Right atrium auricular region (tissue), 2 donors: ENCODE data around the gene WWTR1. TPM values are rescaled to one million over a fixed set of nuclear protein-coding genes. Genes with fewer than 3 reads are reported as not detected.

Experiments used
- DNase-seq: peaks from one replicate; pipeline ENCODE4 v3.0.0-alpha.2; 2019; ENCODE audit warnings: low spot score
- H3K27ac ChIP-seq, 2 donors: fragments of 200-600 bp; sonication (generic); 1 replicate in 1 of 2; 2 replicates in 1 of 2; pipeline ENCODE4 v1.5.1; 2016 to 2019
- H3K27me3 ChIP-seq, 2 donors: fragments of 200-600 bp; sonication (generic); one replicate each; pipeline versions ENCODE4 v1.5.1 to v1.6.0; 2017 to 2019
- H3K36me3 ChIP-seq: fragments of 200-600 bp; sonication (generic); one replicate; pipeline ENCODE4 v1.5.1; 2016
- H3K4me1 ChIP-seq, 2 donors: fragments of 200-600 bp; sonication (generic); one replicate each; pipeline versions ENCODE4 v1.5.1 to v1.6.0; 2017 to 2019
- H3K4me3 ChIP-seq, 2 donors: fragments of 200-600 bp; sonication (generic); 1 replicate in 1 of 2; 2 replicates in 1 of 2; pipeline ENCODE4 v1.5.1; 2017 to 2019; ENCODE audit warnings: mild to moderate bottlenecking in 1 of 2, moderate library complexity in 1 of 2
- H3K9me3 ChIP-seq, 2 donors: fragments of 200-600 bp; sonication (generic); one replicate each; pipeline ENCODE4 v1.5.1; 2019
- total RNA-seq, 2 donors: library from RNA; depleted of rRNA; stranded (reverse); fragments of >200 nt; gene quantifications; one replicate each; pipeline ENCODE4 v1.1.0, GENCODE V29; 2016
- TF ChIP-seq, protein P1 (sequence below), 2 donors: fragments of 200-600 bp; sonication (generic); IDR thresholded peaks; one replicate each; pipeline ENCODE4 v1.5.1; 2019; ENCODE audit warnings: antibody characterized with exemption in 2 of 2

The WWTR1 gene
- total RNA-seq, 2 donors from 2014 or later, result 53.4 to 73.1 TPM

DNA sequence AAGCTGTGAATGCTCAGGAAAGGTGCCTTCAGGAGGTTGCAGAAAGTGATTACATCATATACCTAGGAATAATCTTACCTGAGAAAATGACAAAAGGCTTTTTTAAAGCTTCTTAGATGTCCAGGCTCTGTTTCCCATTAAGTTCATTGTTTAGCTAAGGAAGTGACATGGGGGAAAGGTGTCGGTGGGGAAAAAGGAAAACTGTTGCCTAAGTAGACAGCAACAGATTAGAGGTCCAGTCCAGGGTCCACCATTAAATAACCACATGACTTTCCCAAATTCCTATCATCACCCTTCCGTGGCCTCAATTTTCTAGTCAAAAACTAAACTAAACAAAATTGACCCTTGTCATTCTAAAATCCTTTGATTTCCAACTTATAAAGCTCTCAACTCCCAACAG is 4.3 kb downstream of the WWTR1 start:
- DNase-seq, result no peak
- TF ChIP-seq, protein P1, sequence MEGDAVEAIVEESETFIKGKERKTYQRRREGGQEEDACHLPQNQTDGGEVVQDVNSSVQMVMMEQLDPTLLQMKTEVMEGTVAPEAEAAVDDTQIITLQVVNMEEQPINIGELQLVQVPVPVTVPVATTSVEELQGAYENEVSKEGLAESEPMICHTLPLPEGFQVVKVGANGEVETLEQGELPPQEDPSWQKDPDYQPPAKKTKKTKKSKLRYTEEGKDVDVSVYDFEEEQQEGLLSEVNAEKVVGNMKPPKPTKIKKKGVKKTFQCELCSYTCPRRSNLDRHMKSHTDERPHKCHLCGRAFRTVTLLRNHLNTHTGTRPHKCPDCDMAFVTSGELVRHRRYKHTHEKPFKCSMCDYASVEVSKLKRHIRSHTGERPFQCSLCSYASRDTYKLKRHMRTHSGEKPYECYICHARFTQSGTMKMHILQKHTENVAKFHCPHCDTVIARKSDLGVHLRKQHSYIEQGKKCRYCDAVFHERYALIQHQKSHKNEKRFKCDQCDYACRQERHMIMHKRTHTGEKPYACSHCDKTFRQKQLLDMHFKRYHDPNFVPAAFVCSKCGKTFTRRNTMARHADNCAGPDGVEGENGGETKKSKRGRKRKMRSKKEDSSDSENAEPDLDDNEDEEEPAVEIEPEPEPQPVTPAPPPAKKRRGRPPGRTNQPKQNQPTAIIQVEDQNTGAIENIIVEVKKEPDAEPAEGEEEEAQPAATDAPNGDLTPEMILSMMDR (IDR thresholded peaks at IDR 0.05), result no peak
- Histone ChIP-seq H3K4me3 (peak overlapping the region in 1 of 2 donors; percentile 4), H3K9me3 (no peaks in the 10 kb centered on the region), H3K27me3 (no peaks in the 10 kb centered on the region), H3K36me3 (peaks cover 9% of the 10 kb centered on the region), H3K27ac (peak overlapping the region; percentile 45 to 100), H3K4me1 (peaks cover 0 to 63% of the 10 kb centered on the region in 2 donors)

DNA sequence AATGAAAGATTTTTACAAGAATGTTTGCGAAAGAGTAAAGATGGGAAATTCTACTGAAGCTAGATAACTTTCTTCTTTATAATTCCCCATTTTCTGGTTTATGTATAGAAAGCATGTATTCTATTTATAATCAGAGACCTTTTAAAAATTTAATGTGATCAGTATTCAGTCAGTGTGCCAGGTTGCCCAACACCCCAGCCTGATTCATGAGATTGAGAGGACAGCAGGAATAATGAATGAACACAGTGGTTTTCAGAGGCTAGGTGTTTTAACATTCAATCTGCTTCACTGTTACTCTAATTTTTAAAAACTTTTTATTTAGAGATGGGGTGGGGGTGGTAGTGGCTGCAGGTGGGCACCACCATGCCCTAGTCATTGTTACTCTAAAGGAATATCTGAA is 4.7 kb downstream of the WWTR1 start:
- Histone ChIP-seq H3K27me3 (no peaks in the 10 kb centered on the region), H3K36me3 (peaks cover 9% of the 10 kb centered on the region), H3K4me1 (peaks cover 0 to 65% of the 10 kb centered on the region in 2 donors), H3K9me3 (no peaks in the 10 kb centered on the region), H3K27ac (peak overlapping the region in 1 of 2 donors; percentile 100), H3K4me3 (no peak overlapping the region)
- TF ChIP-seq, protein P1 (IDR thresholded peaks at IDR 0.05), result no peak
- DNase-seq, result no peak

DNA sequence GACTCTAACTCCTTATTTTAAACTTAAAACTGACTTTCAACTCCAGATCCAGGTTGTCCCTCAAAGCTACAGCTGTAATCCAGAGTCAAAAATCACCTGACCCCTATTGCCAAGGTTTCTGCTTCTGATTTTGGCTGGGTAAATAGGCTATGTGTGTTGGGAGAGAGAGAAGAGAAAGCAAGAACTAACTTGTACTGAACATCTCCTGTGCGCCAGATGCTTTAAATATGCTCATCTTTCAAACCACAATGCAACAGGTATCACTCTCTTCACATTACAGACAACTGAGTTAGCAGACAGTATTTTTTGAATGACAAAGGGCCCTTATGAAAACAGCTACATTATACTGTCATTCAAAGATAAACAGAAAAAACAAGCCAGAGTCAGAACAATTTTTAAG is 7.0 kb downstream of the WWTR1 start:
- H3K4me3 ChIP-seq, result no peak overlapping the region
- TF ChIP-seq, protein P1 (IDR thresholded peaks at IDR 0.05), result no peak
- peaks cover 0 to 75% of the 10 kb centered on the region in 2 donors for H3K4me1 ChIP-seq
- H3K36me3 ChIP-seq, result peaks cover 14% of the 10 kb centered on the region
- no peak for DNase-seq
- no peaks in the 10 kb centered on the region for H3K9me3 ChIP-seq
- H3K27me3 ChIP-seq, result no peaks in the 10 kb centered on the region
- no peak overlapping the region for H3K27ac ChIP-seq

DNA sequence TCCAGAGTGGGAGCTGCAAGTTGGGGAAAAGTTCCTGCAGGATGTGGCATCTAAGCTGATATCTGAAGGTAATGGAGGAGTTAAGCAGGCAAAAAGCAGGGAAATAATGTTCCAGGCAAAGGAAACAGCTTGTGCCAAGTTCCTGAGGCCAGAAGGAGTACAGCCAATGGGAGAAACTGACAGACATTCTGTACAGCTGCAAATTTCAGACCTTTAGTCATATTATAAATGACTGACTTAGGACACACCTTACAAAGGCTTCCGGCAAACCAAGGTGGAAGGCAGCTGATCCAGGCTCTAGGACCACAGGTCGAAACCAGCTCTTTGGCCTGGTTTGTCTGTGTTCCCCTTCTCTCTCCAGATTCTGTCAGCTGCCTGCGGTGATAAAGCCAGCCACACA is 9.3 kb downstream of the WWTR1 start:
- no peaks in the 10 kb centered on the region for H3K27me3 ChIP-seq
- peaks cover 14% of the 10 kb centered on the region for H3K36me3 ChIP-seq
- H3K4me1 ChIP-seq, result peaks cover 0 to 71% of the 10 kb centered on the region in 2 donors
- TF ChIP-seq, protein P1 (IDR thresholded peaks at IDR 0.05), result no peak
- peak overlapping the region in 1 of 2 donors; percentile 17 for H3K27ac ChIP-seq
- DNase-seq, result no peak
- H3K9me3 ChIP-seq, result no peaks in the 10 kb centered on the region
- no peak overlapping the region for H3K4me3 ChIP-seq

DNA sequence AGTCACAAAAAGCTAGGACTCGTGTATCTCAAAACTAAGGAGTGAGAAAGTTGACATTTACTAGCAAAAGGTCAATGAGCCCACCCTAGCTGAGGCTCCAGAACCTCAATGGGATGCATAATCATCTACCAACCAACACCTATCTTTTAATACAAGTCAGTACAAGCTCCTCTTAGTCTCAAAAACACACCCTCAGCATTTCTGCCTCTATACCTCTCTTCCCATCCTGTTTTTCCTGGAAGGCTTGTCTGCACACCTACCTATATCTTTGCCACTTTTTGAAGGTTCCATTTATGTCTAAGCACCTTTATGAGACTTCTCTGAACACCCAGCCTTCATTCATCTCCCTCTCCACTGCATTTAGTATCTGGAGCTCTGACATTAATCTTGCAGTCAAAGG is 10.0 kb downstream of the WWTR1 start:
- TF ChIP-seq, protein P1 (IDR thresholded peaks at IDR 0.05), result no peak
- no peaks in the 10 kb centered on the region for H3K27me3 ChIP-seq
- H3K27ac ChIP-seq, result no peak overlapping the region
- H3K4me1 ChIP-seq, result peaks cover 0 to 69% of the 10 kb centered on the region in 2 donors
- H3K4me3 ChIP-seq, result no peak overlapping the region
- H3K9me3 ChIP-seq, result no peaks in the 10 kb centered on the region
- H3K36me3 ChIP-seq, result peaks cover 14% of the 10 kb centered on the region
- DNase-seq, result no peak

DNA sequence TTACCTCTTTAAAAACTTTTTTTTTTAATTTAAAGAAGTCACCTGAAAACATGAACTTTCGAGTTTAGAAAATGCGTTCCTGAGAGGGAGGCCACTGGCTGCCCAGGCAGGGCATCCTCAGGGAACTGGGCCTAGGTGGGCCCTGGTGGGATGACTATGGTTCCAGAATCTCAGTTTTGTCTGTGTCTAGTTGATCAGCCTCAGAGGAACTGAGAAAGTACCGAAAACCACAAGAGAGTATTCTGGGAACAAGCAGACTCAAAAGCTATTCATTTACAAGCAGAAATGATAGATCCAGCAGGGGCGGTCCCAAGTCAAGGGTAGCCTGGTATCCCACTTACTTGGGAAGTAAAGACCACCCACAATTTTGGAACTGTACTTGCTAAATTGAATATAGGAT is 10.5 kb downstream of the WWTR1 start:
- TF ChIP-seq, protein P1 (IDR thresholded peaks at IDR 0.05), result no peak
- no peak for DNase-seq
- H3K36me3 ChIP-seq, result peaks cover 14% of the 10 kb centered on the region
- H3K9me3 ChIP-seq, result no peaks in the 10 kb centered on the region
- H3K4me3 ChIP-seq, result no peak overlapping the region
- no peaks in the 10 kb centered on the region for H3K27me3 ChIP-seq
- peaks cover 0 to 69% of the 10 kb centered on the region in 2 donors for H3K4me1 ChIP-seq
- H3K27ac ChIP-seq, result no peak overlapping the region
